ENCODE data around the gene TMEM30A. TPM values are rescaled to one million over a fixed set of nuclear protein-coding genes. Genes with fewer than 3 reads are reported as not detected.
A peak's percentile ranks its signal among the peaks of the same experiment; 100 is the strongest.

The TMEM30A gene
- total RNA-seq, 1 donor from 2014 or later: 57.0 TPM

DNA sequence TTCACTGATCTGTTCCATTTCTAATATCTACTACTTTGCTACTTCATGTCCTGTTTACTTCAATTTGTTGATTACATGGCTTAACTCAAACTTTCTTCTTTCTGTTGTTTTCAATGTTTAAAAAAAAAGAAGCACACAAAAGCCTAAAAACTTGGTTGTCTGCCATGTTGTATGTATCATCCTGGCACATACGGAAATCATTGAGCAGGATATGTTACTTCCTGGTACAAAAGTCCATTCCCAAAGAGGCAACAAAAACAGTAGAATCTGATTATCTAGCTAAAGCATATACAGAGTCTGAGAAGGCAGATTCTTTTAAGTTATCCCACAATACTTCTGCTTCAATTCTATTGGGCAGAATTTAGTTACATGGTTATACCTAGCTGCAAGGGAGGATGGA is 64.2 kb downstream of the TMEM30A start:
- ATAC-seq: no peak
- no peak for DNase-seq (ENCODE audit: low spot score)

DNA sequence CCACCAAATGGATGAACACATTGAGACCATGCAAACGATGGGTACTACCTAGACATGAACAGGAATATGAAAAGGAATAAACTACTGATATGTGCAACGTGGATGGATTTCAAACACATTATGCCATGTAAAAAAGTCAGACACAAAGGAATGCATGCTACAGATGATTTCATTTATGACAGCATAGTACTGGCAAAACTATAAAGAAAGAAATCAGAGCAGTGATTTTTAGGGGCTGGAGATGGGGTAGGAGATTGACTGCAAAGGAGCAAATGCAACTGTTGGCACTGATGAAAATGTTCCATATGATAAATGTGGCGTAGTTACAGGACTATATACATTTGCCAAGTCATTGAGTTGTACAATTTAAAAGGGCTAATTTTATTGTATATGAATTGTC is 65.3 kb downstream of the TMEM30A start:
- DNase-seq (ENCODE audit: low spot score) (no peak), ATAC-seq (no peak)

DNA sequence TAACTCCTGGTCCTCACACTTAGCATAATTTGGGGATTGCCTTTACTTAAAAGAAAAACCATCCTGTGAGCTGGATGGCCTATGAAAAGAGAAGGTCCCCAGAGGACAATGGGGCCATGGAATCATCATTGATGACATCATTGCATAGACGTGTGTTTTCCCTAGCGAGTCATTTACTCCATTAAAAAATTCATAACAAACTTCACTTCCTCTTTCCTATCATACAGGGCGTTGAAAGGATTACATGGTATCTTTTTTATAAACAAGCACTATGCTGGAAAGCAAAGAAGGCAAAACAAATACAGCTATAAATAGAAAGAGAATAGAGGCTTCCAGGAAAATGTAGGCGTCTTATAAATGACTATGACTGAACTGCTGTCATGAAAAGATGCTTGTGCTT is 67.4 kb downstream of the TMEM30A start:
- DNase-seq (ENCODE audit: low spot score) (no peak), ATAC-seq (peak; percentile 34)

DNA sequence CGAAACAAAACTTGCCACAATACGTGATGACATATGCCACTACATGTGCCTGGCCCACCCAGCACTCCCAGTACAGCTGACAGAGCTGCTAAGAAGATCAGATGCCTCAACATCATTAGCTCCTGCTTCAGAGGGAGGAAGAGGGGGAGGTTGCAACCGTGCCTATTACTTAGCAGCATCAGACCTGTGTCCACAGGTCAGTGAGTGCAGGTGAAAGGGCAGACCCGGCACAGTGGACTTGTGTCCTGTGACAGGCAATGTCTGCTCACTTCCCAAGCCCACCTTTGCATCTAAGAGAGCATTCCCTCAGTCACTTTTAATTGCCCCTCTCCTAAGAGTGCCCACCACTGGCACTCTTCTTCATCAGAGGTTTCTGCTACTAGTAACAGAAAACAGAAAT is 69.3 kb downstream of the TMEM30A start:
- ATAC-seq (peak; percentile 37), DNase-seq (ENCODE audit: low spot score) (no peak)

DNA sequence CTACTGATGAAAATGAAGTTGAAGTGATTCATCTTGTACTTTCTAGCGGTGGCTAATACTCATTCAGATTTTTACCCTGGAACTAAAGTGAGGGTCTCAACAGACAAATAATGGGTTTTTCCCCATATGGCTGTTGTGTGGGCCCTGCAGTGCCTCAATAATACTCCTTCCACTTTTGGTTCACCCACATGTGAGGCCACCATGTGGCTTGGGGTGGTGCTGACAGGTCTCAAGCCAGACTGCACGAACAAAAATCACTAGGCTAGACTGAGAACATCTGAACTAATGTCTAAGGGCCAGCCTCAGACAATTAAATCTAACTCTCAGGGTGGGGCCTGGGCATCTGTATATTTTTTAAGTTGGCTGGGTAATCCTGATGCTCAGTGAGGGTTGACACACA is 70.9 kb downstream of the TMEM30A start:
- ATAC-seq: no peak
- no peak for DNase-seq (ENCODE audit: low spot score)

DNA sequence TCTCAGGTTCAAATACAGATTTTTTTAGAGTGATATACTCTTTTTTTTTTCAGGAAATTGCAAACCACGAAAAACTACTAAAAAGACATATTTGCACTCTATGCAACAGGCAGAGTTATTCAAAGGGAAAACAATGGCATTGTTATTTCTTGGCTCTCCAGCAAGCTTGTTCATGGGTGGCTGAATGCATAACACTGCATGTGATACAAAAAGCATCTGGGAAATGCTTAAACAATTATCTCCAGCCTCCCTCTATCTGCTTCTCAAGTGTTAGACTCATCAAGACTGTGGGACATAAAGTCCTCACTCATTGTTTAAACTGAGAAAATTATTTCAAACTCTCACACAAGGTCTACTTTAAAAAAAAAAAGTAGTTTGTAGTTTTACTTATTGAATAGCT is 71.5 kb downstream of the TMEM30A start:
- ATAC-seq (no peak), DNase-seq (ENCODE audit: low spot score) (no peak)

DNA sequence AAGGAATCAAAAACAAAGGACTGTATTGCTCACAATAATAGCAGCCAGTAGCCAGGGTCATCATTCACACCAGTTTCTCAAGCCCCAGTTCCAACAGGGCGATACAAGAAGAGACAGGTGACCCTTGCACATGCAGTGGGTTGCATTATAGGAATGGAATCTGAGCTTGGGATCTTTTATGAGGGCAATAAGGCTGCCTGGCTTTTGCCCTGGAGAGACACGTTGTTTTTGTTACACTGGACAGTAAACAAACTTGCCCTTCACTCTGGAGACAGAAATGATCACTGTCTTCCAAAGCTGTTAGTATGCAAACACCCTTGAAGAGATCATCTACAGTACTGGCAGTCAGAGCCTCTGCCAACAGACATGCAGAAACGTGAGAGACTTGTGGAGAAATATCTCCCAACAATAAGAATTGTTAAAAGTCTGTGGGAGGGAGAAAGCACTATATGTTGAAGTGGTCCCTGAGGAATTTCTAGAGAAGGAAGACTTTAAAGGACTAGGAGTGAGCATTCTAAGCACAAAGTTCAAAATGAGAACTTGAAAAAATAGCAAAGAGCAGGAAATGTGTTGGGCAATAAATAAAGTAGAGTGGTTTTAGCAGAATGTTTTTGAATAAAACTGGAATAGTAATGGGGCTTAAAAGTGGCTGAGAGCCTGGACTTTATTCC is 72.5 kb downstream of the TMEM30A start:
- ATAC-seq: peak; percentile 11
- DNase-seq (ENCODE audit: low spot score): no peak

DNA sequence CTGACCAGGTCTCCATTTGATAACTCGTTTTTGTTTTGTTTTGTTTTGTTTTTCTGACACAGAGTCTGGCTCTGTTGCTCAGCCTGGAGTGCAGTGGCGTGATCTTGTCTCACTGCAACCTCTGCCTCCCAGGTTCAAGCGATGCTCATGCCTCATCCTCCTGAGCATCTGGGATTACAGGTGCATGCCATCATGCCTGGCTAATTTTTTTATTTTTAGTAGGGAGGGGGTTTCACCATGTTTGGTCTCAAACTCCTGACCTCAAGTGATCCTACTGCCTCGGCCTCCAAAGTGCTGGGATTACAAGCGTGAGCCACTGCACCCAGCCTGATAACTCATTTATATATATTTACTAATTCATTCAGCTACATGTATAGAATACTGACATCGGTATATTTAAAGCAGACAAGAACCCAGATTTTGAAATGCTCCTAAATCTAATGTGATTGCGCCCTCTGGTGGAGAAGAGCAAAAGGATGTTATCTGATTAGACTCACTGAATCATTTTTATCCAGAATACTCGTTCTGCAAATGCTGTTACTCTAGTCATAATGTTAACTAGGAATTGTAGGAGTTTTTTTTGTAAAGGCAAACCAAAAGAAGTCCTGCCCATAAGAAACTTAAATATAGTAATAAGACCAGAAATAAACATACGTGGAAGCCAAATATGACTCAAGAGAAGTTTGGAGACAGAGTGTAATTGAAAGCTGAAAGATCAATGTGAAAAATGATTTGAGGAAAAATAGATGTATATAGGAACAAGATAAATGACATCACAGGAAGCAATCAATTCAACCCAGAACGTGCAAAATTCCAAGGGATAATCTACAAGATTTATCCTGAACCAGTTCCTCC is 73.5 kb downstream of the TMEM30A start:
- no peak for DNase-seq (ENCODE audit: low spot score)

DNA sequence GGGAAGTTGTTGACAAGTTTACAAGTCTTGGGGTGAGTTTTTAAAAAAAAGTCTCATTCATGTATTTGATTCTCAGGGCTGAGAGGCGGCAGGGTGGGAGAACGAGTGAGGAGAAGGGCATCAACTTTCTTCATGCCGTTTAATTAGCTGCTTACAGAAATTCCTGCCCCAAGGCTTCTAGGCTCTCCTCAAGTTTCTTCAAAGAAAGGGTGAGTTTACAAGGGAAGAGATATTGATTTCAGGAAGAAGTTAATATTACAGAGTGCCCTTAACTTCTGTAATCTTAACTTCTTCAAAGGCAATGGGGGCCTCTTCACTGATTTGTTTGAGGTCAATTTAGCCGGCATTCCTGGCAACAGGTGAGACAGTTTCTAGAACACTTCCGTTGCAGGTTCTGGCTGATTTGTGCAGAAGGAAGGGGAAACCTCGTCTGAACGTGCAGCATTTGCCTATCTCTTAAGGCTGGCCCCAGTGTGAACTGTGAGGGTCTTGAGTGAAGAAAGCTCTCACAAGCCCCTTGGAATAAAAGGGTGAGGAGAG is 75.3 kb downstream of the TMEM30A start:
- ATAC-seq (no peak), DNase-seq (ENCODE audit: low spot score) (no peak)

More for the DNA sequence above, 73.5 kb downstream of the TMEM30A start:
- ATAC-seq: peak; percentile 64

DNA sequence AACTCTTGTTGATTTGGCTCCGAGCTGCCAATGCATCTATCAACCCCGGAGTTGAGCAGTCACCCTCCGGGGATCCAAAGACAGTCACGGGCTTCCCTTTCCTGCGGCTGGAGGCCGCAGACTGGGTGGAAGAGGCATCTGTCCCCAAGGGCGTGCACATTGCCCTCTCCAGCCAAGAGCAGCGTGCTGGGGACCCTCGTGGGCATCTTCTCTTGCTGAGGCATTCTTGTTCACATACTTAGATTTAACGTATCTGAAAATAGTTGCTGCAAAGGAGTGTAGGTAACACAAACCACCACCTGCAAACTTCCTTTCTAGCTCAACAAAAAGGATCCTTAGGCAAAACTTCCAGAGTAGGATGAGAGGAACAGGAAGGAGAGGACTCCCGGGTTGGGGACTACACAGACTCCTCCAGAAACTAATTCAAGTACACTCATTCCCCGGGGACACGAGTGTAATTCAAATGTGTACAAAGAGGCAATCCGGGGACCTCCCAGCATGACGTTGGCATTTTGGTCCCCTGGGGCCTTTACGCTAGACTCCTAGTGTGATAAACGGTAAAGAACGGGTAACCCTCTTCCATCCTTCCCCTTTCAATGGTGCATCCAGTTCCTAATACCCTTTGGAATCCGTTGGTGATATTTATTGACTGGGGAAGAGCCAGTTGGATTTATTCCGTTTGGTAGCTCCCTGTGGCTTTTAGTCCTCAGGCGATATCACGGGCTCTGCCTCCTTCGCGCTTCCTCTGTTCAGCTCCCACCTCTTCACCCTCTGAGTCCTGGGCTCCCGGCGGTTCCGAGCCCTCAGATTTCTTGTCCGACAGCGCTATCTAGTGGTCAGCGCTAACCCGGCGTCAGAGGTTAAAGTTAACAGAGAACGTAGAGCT is 76.1 kb downstream of the TMEM30A start:
- ATAC-seq: peak; percentile 89
- peak; percentile 81 for DNase-seq (ENCODE audit: low spot score)

DNA sequence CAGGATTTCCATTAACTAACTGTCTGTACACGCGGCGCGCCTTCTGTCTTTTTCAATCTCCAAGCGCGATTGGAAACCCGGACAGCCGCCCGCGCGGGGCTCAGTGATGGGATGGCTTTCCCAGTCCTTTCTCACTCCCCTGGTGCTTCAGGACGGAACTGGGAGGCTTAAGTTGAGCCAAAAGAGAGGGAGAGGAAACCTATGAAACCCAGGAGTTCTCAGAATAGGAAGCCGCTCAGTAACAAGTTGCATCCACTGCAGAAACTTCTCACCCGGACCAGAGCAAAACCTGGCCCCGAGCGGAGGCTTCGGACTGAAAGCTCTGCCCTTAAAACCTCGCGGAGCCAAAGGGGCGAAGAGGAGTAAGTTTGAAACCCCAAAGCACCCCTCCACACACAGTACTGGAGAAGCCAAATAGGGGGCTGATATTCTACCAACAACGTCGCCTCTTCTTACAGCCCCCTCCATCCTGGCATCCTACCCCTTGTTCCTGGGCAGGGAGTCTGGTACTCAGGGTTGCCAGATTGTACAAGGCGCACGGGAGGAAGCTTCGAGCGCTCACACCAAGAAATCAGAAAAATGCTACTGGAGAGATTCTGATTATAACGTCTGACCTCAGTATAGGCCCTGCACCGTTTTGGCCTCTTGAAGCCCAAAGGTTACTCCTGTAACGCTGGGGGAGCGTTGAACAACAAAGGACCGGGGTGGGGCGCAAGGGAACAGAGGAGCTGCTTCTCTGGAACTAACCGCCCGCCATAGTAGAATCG is 77.8 kb downstream of the TMEM30A start:
- DNase-seq (ENCODE audit: low spot score): no peak
- no peak for ATAC-seq

DNA sequence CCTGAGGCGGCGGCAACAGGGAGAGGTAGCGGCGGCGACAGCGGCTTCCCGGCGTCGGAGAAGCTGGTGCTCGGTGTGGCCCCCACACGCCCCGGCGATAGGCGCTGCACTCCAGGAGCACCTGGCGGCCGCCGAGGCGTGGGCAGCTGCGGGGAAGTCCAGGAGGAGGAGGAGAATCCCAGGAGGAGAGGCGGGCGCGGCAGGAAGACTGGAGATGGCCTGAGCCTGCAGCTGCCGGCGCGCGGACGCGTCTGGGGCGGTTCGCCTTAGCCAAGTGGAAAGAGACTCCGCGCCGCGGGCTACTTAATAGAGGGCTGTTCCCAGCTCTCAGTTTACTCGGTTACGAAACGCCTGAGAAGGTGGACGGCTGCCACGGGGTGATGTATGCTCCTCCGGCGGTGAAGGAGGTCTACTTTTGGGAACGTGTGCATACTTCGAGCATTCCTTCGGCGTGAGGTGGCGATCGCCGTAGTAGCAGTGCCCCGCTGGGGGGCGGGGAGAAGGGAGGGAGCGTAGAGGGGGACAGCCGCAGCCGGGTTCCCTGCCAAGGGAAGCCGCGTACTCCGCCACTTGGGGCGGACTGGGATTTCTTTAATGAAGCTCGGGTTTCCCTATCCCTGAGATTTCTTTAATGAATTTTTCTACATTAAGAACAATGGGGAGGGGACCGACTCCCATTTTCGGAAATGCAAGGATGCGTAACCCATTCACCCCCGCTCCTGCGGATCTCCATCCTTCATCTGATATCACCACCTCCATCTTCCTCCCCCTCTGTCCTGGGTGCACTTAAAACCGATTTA is 78.6 kb downstream of the TMEM30A start, which contains the start of gene COL12A1:
Gene COL12A1 (minus strand): TSS at position 278 of the 800 bp plus-strand sequence. CDS start 3,261 bp downstream, outside the sequence.
- DNase-seq (ENCODE audit: low spot score) (no peak), ATAC-seq (peak; percentile 32)

DNA sequence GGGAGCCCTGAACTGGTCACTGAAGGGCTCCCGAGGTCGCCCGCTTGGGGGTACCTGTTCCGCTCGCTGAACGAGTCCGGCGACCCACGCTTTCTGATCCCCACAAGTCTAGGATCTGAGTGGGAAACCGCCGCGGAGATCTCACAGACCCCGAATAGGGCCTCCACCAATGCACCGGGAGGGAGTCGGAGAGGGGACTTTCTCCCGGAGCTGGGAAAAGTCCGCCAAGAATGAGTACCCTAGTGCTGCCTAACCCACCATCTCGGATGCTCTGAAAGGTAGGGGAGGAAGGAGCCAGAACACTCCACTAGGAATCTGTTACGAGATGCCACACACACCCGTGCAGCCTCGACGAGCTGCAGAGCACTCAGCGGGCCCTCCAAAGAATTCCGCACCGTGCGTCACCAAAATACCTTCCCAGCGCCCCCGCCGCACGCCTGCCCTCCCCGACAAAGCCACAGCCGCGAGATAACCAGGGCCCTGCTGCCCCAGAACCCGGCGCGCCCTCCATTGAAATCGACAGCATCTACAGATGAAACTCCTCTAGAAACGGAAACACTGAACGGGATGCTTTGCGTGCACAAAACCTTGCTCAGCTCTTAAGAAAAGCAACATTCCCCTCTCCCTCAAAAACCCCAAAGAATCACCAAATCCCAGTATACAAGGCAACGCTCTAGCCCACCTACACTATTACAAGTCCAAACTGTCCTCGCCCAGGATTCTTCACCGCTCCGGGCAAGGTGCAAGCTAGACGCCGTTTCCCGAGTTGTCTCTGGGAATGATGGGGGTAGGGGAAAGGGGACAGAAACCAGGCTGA is 79.4 kb downstream of the TMEM30A start:
- DNase-seq (ENCODE audit: low spot score) (no peak), ATAC-seq (no peak)

DNA sequence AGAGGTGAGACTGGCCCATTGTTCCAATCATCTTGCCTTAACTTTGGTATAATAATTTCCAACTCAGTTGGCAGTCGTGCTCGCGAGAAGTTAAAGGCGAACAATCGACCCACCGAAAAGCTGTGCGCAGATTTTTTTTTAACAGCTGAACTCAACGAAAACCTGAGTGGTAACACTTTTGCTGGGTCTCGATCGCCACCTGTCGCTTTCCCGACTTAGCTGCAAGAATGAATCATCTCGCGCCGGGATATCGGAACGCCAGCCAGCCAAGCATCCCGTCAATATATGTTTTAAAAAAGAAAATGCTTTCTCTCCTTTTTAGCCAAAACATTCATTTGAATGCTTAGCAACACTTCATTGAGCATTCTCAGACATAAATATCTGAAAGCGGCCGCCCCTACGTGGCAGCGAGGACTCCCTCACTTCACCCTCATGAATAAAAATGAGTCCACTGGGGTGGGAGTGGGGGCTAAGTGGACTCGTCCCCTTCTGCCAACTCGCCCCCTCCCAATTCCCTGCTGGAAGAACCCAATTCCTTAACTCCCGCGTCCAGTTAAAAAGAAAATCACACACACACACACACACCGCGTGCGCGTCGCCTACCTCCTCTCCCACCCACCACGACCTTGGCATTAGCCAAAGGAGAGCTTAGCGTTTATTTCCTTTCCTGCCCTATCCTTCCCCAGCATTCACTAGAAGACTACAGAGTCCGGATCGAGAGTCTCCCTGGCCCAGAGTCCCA is 80.2 kb downstream of the TMEM30A start:
- ATAC-seq (peak; percentile 56), DNase-seq (ENCODE audit: low spot score) (no peak)

DNA sequence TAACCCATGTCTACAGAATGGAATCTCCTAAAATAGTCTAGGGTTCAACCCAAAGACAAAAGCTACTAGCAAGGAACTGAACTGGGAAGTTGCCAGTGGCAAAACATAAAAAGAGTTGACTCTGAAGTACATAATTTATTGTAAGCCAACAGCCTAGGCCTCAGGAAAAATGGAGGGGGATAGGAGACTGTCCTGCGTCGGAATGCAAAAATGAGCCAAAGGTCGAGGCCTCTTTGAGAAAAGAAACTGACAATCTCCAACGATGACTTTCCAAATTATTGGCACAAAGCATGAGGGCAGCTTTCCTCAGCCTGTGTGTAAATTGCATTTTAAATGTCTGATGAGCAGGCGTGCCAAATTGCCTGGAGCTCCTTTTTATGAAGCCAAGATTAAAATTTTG is 80.9 kb downstream of the TMEM30A start:
- ATAC-seq (no peak), DNase-seq (ENCODE audit: low spot score) (no peak)

Measured in left lobe of liver (tissue), 2 donors.